Thoracic aorta (tissue), 2 donors: ENCODE measurements around the gene PBRM1. TPM values are rescaled to one million over a fixed set of nuclear protein-coding genes. Genes with fewer than 3 reads are reported as not detected.

Source experiments
- ATAC-seq: fragments of 150-250 bp; one replicate; pipeline ENCODE4 v1.8.0; 2017; ENCODE audit warnings: low read depth; ENCODE audit not compliant: insufficient number of reproducible peaks, low FRiP score
- DNase-seq: peaks from one replicate; pipeline ENCODE4 v3.0.0-alpha.2; 2020; ENCODE audit warnings: low spot score
- H3K27ac ChIP-seq, 2 donors: fragments of 200-600 bp; sonication (generic); 1 replicate in 1 of 2; 2 replicates in 1 of 2; pipeline ENCODE4 v1.5.1; 2016; ENCODE audit warnings: mild to moderate bottlenecking in 2 of 2, moderate library complexity in 2 of 2
- H3K27me3 ChIP-seq: fragments of 200-600 bp; sonication (generic); replicated peaks from 2 replicates; pipeline ENCODE4 v1.6.0; 2016; ENCODE audit warnings: mild to moderate bottlenecking; ENCODE audit not compliant: insufficient read depth
- H3K36me3 ChIP-seq: fragments of 200-600 bp; sonication (generic); one replicate; pipeline ENCODE4 v1.5.1; 2016
- H3K4me1 ChIP-seq, 2 donors: fragments of 200-600 bp; sonication (generic); 1 replicate in 1 of 2; 2 replicates in 1 of 2; pipeline versions ENCODE4 v1.5.1 to v1.6.0; 2016; ENCODE audit warnings: low read depth in 2 of 2, mild to moderate bottlenecking in 1 of 2; ENCODE audit not compliant: control insufficient read depth in 1 of 2
- H3K4me3 ChIP-seq: fragments of 200-600 bp; sonication (generic); 2 replicates; pipeline ENCODE4 v1.5.1; 2016; ENCODE audit warnings: mild to moderate bottlenecking
- H3K9me3 ChIP-seq: fragments of 200-600 bp; sonication (generic); 2 replicates; pipeline ENCODE4 v1.5.1; 2016
- CTCF ChIP-seq: fragments of 200-600 bp; sonication (generic); IDR thresholded peaks from one replicate; pipeline ENCODE4 v1.5.1; 2019; ENCODE audit warnings: antibody characterized with exemption
- total RNA-seq, 2 donors: library from RNA; depleted of rRNA; stranded (reverse); fragments of >200 nt; gene quantifications; one replicate each; pipeline versions ENCODE4 v1.1.0 to v1.2.3, GENCODE V29; 2016

Gene PBRM1
- total RNA-seq, 2 donors from 2014 or later, result 84.5 to 87.2 TPM

GRCh38 chr3:52502808-52503350 lies 182.8 kb downstream of the PBRM1 start:
- no peak for TF ChIP-seq CTCF
- ATAC-seq (no peak), DNase-seq (no peak)
- Histone ChIP-seq H3K27me3 (no peaks in the 10 kb centered on the region), H3K4me3 (no peak overlapping the region), H3K9me3 (no peaks in the 10 kb centered on the region), H3K4me1 (no peaks in the 10 kb centered on the region), H3K36me3 (no peaks in the 10 kb centered on the region), H3K27ac (no peak overlapping the region)

GRCh38 chr3:52502001-52502400 lies 183.7 kb downstream of the PBRM1 start:
- TF ChIP-seq CTCF, result no peak
- no peak for DNase-seq
- no peaks in the 10 kb centered on the region for H3K4me1 ChIP-seq
- H3K4me3 ChIP-seq, result no peak overlapping the region
- H3K27me3 ChIP-seq, result no peaks in the 10 kb centered on the region
- no peaks in the 10 kb centered on the region for H3K9me3 ChIP-seq
- no peak overlapping the region for H3K27ac ChIP-seq
- no peak for ATAC-seq
- no peaks in the 10 kb centered on the region for H3K36me3 ChIP-seq

- Histone ChIP-seq H3K4me3 (no peak overlapping the region), H3K4me1 (no peaks in the 10 kb centered on the region), H3K9me3 (no peaks in the 10 kb centered on the region), H3K36me3 (no peaks in the 10 kb centered on the region), H3K27ac (no peak overlapping the region), H3K27me3 (no peaks in the 10 kb centered on the region)
- no peak for TF ChIP-seq CTCF
- ATAC-seq, result no peak
- no peak for DNase-seq
These were observed 184.7 kb downstream of the PBRM1 start for GRCh38 chr3:52501046-52501445.

- DNase-seq (no peak), ATAC-seq (no peak)
- H3K4me1 ChIP-seq, result peaks cover 0 to 6% of the 10 kb centered on the region in 2 donors
- H3K27me3 ChIP-seq, result no peaks in the 10 kb centered on the region
- H3K27ac ChIP-seq, result no peak overlapping the region
- H3K36me3 ChIP-seq, result no peaks in the 10 kb centered on the region
- H3K4me3 ChIP-seq, result no peak overlapping the region
- TF ChIP-seq CTCF, result no peak
- H3K9me3 ChIP-seq, result no peaks in the 10 kb centered on the region
These were observed 187.3 kb downstream of the PBRM1 start for GRCh38 chr3:52498137-52499054.

- Histone ChIP-seq H3K9me3 (no peaks in the 10 kb centered on the region), H3K27me3 (no peaks in the 10 kb centered on the region), H3K36me3 (peaks cover 20% of the 10 kb centered on the region), H3K4me3 (peak overlapping the region; percentile 53), H3K4me1 (peaks cover 0 to 6% of the 10 kb centered on the region in 2 donors), H3K27ac (peak overlapping the region in 1 of 2 donors; percentile 27)
- TF ChIP-seq CTCF, result no peak
- ATAC-seq (no peak), DNase-seq (no peak)
These were observed 189.7 kb downstream of the PBRM1 start for GRCh38 chr3:52495777-52496602.
